DND-41 (cell line): ENCODE results near the gene PIGC.

ENCODE experiments used
- CTCF ChIP-seq: IDR thresholded peaks from 2 replicates; pipeline ENCODE4 v1.5.1; 2012; ENCODE audit warnings: borderline replicate concordance, low read length, moderate library complexity, mild to moderate bottlenecking; ENCODE audit not compliant: poor library complexity, severe bottlenecking; ENCODE audit errors: extremely low read depth
- EZH2 ChIP-seq: IDR thresholded peaks from 3 replicates; pipeline ENCODE4 v1.6.1; 2012; ENCODE audit warnings: borderline replicate concordance, low read depth, mild to moderate bottlenecking, moderate library complexity, low read length, inconsistent platforms; ENCODE audit not compliant: severe bottlenecking

- TF ChIP-seq CTCF (no peak), EZH2 (no peak)
These were observed 16.3 kb upstream of the PIGC start for GRCh38 chr1:172460177-172460576.
